GM23338 (cell line): ENCODE results near the gene LPCAT3. TPM values are rescaled to one million over a fixed set of nuclear protein-coding genes. Genes with fewer than 3 reads are reported as not detected.
A peak's percentile ranks its signal among the peaks of the same experiment; 100 is the strongest.

ENCODE experiments used
- ATAC-seq: fragments of 200-7000 bp; cut with Tn5 transposase; 3 replicates; pipeline ENCODE4 v1.9.1; 2020
- DNase-seq: peaks from one replicate; pipeline ENCODE4 v3.0.0-alpha.2; 2015; ENCODE audit warnings: low spot score
- H2AFZ ChIP-seq: fragments of 200-600 bp; sonication (generic); 2 replicates; pipeline ENCODE4 v1.8.0; 2016; ENCODE audit warnings: antibody characterized with exemption, mild to moderate bottlenecking, moderate library complexity
- H3F3A ChIP-seq: fragments of 200-600 bp; sonication (generic); replicated peaks from 2 replicates; pipeline ENCODE4 v1.8.0; 2017; ENCODE audit warnings: antibody characterized with exemption, mixed run types, low read depth
- H3K27ac ChIP-seq: fragments of 200-600 bp; sonication (generic); 2 replicates; pipeline ENCODE4 v1.6.1; 2016; ENCODE audit warnings: low read depth
- H3K27me3 ChIP-seq: fragments of 200-600 bp; sonication (generic); 2 replicates; pipeline ENCODE4 v1.8.0; 2016; ENCODE audit warnings: mild to moderate bottlenecking, mixed run types, moderate library complexity; ENCODE audit not compliant: insufficient read depth
- H3K36me3 ChIP-seq: fragments of 200-600 bp; sonication (generic); 2 replicates; pipeline ENCODE4 v1.8.0; 2016; ENCODE audit warnings: mild to moderate bottlenecking; ENCODE audit not compliant: insufficient read depth
- H3K4me1 ChIP-seq: fragments of 200-600 bp; sonication (generic); 2 replicates; pipeline ENCODE4 v1.8.0; 2016; ENCODE audit warnings: mild to moderate bottlenecking, moderate library complexity; ENCODE audit not compliant: insufficient read depth
- H3K4me2 ChIP-seq: fragments of 200-600 bp; sonication (generic); 2 replicates; pipeline ENCODE4 v1.7.1; 2017; ENCODE audit warnings: mixed run types
- H3K4me3 ChIP-seq: fragments of 200-600 bp; sonication (generic); 2 replicates; pipeline ENCODE4 v1.6.1; 2016; ENCODE audit warnings: mixed run types
- H3K79me2 ChIP-seq: fragments of 200-600 bp; sonication (generic); replicated peaks from 2 replicates; pipeline ENCODE4 v1.8.0; 2017; ENCODE audit warnings: mild to moderate bottlenecking; ENCODE audit not compliant: insufficient read depth
- H3K9me2 ChIP-seq: fragments of 200-600 bp; sonication (generic); 2 replicates; pipeline ENCODE4 v1.8.0; 2017; ENCODE audit not compliant: insufficient read depth
- H4K20me1 ChIP-seq: fragments of 200-600 bp; sonication (generic); replicated peaks from 2 replicates; pipeline ENCODE4 v1.8.0; 2017; ENCODE audit warnings: mild to moderate bottlenecking; ENCODE audit not compliant: insufficient read depth
- H3K27ac Mint-ChIP-seq: 2 replicates; pipeline ENCODE4 v1.8.0; 2020; ENCODE audit warnings: inconsistent platforms, mild to moderate bottlenecking, moderate library complexity, mixed read lengths
- H3K27me3 Mint-ChIP-seq: 3 replicates; pipeline ENCODE4 v1.8.0; 2022; ENCODE audit warnings: low read depth, mild to moderate bottlenecking, moderate library complexity, mixed read lengths, inconsistent platforms; ENCODE audit not compliant: insufficient read depth, poor library complexity
- H3K36me3 Mint-ChIP-seq: 3 replicates; pipeline ENCODE4 v1.8.0; 2021; ENCODE audit warnings: low read depth, mild to moderate bottlenecking, inconsistent platforms, moderate library complexity, mixed read lengths
- H3K4me1 Mint-ChIP-seq: 3 replicates; pipeline ENCODE4 v1.8.0; 2020; ENCODE audit warnings: mild to moderate bottlenecking, inconsistent platforms, mixed read lengths
- H3K4me3 Mint-ChIP-seq: 3 replicates; pipeline ENCODE4 v1.8.0; 2021; ENCODE audit warnings: moderate library complexity, mild to moderate bottlenecking, inconsistent platforms, mixed read lengths
- H3K9me3 Mint-ChIP-seq: 3 replicates; pipeline ENCODE4 v1.8.0; 2020; ENCODE audit warnings: moderate library complexity, mild to moderate bottlenecking, inconsistent platforms, mixed read lengths
- CREB1 ChIP-seq: fragments of 250-450 bp; sonication (Bioruptor Pico); IDR thresholded peaks from 2 replicates; pipeline ENCODE4 v1.5.0; 2020; ENCODE audit warnings: low read depth, mild to moderate bottlenecking, moderate library complexity
- CTCF ChIP-seq, 2 experiments: fragments of 200-600 bp in 1 of 2; sonication (generic) in 1 of 2; conservative IDR thresholded peaks; 2 replicates each; pipeline versions ENCODE4 v1.5.1 to v1.6.1; 2016 to 2017; ENCODE audit warnings: antibody characterized with exemption in 2 of 2, low read depth in 2 of 2, mild to moderate bottlenecking in 2 of 2, moderate library complexity in 1 of 2
- ETS1 ChIP-seq: IDR thresholded peaks from 2 replicates; pipeline ENCODE4 v1.6.1; 2016; ENCODE audit warnings: antibody characterized with exemption
- EZH2 ChIP-seq: fragments of 200-600 bp; sonication (generic); IDR thresholded peaks from one replicate; pipeline ENCODE4 v1.8.0; 2017; ENCODE audit warnings: antibody characterized with exemption, mild to moderate bottlenecking, low read depth; ENCODE audit not compliant: unreplicated experiment
- EZH2phosphoT487 ChIP-seq: fragments of 200-600 bp; sonication (generic); IDR thresholded peaks from one replicate; pipeline ENCODE4 v1.8.1; 2018; ENCODE audit warnings: antibody characterized with exemption; ENCODE audit not compliant: unreplicated experiment
- NANOG ChIP-seq: IDR thresholded peaks from 2 replicates; pipeline ENCODE4 v1.6.1; 2016; ENCODE audit warnings: antibody characterized with exemption, borderline replicate concordance
- POLR2AphosphoS5 ChIP-seq: IDR thresholded peaks from 2 replicates; pipeline ENCODE4 v1.6.1; 2016; ENCODE audit warnings: antibody characterized with exemption, low read depth
- REST ChIP-seq: IDR thresholded peaks from one replicate; pipeline ENCODE4 v1.6.1; 2018; ENCODE audit warnings: antibody characterized with exemption; ENCODE audit not compliant: unreplicated experiment
- STAT1 ChIP-seq: IDR thresholded peaks from one replicate; pipeline ENCODE4 v1.6.1; 2016; ENCODE audit warnings: antibody characterized with exemption; ENCODE audit not compliant: unreplicated experiment
- ZNF114 ChIP-seq: fragments of 250-450 bp; sonication (Bioruptor Pico); IDR thresholded peaks from 2 replicates; pipeline ENCODE4 v1.5.0; 2020; ENCODE audit warnings: mild to moderate bottlenecking, moderate library complexity
- ZNF331 ChIP-seq: fragments of 250-450 bp; sonication (Bioruptor Pico); IDR thresholded peaks from 2 replicates; pipeline ENCODE4 v1.5.0; 2020; ENCODE audit warnings: low read depth, mild to moderate bottlenecking, moderate library complexity
- ZNF462 ChIP-seq: fragments of 250-450 bp; sonication (Bioruptor Pico); IDR thresholded peaks from 2 replicates; pipeline ENCODE4 v1.5.0; 2020; ENCODE audit warnings: mild to moderate bottlenecking, moderate library complexity
- polyA plus RNA-seq: library from polyadenylated mRNA; unstranded; fragments of >200 nt; fragmentation: Nextera tagmentation; extraction: Ambion mirVana; gene quantifications from 2 replicates; pipeline ENCODE4 v1.2.1, GENCODE V29; 2016
- total RNA-seq: library from RNA; depleted of rRNA; stranded (reverse); fragments of >200 nt; shearing (Covaris generic); gene quantifications from 2 replicates; pipeline ENCODE4 v1.2.3, GENCODE V29; 2014

LPCAT3 gene
- total and polyA plus RNA-seq, 2 experiments from 2014 or later, result 21.4 to 51.5 TPM

DNA sequence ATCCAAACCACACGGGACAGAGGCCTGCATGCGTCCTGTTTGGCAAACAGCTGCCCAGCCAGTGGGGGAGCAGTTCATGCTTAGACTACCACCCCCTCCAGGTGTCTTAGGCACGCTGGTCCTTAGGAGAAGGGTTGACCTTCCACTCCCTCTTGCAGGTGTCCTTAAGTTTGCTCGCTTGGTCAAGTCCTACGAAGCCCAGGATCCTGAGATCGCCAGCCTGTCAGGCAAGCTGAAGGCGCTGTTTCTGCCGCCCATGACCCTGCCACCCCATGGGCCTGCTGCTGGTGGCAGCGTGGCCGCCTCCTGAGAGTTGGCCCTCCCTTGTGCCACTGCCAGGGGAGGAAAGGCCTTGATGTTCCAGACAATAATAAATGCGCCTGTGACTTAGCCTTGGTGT lies 72.7 kb downstream of the LPCAT3 start:
- TF ChIP-seq STAT1 (no peak), ZNF331 (CRISPR knock-in tag) (no peak), ETS1 (no peak), POLR2AphosphoS5 (no peak), EZH2 (no peak), ZNF462 (CRISPR knock-in tag) (no peak), NANOG (no peak), CTCF (conservative IDR thresholded peaks at IDR 0.05; ENCODE audit: low read depth in 2 of 2) (no peak), EZH2phosphoT487 (no peak), ZNF114 (CRISPR knock-in tag) (no peak), REST (no peak), CREB1 (CRISPR knock-in tag) (no peak)
- Histone ChIP-seq H3K27ac (peak overlapping the region; percentile 85), H3K4me1 (peaks cover 20% of the 10 kb centered on the region), H3K4me3 (peak overlapping the region; percentile 70), H3K4me2 (peak overlapping the region; percentile 79), H2AFZ (no peak overlapping the region), H3K36me3 (no peaks in the 10 kb centered on the region), H3K9me2 (no peaks in the 10 kb centered on the region), H3K27me3 (no peaks in the 10 kb centered on the region), H4K20me1 (no peaks in the 10 kb centered on the region; the same call in 1 of the 2 replicates), H3F3A (peaks cover 27% of the 10 kb centered on the region), H3K79me2 (0 out of 2 replicates have a peak, but pooled peaks cover 5% of the 10 kb centered on the region)
- ATAC-seq, result no peak
- peaks cover 12% of the 10 kb centered on the region for H3K36me3 Mint-ChIP-seq
- H3K4me3 Mint-ChIP-seq, result peak overlapping the region; percentile 96
- peaks cover 46% of the 10 kb centered on the region for H3K27me3 Mint-ChIP-seq
- no peak for DNase-seq
- H3K4me1 Mint-ChIP-seq, result peaks cover 45% of the 10 kb centered on the region
- peaks cover 2% of the 10 kb centered on the region; the same call in 2 of the 3 replicates for H3K9me3 Mint-ChIP-seq
- H3K27ac Mint-ChIP-seq, result peak overlapping the region; percentile 63
